H9 (cell line): ENCODE measurements around the gene TMA7B. TPM values are rescaled to one million over a fixed set of nuclear protein-coding genes. Genes with fewer than 3 reads are reported as not detected.

Experiments
- DNase-seq: peaks from one replicate; pipeline ENCODE4 v3.0.0-alpha.2; 2017
- H2AFZ ChIP-seq: one replicate; pipeline ENCODE4 v1.6.1; 2013; ENCODE audit warnings: mild to moderate bottlenecking, low read length, control low read depth, moderate library complexity
- H2AK5ac ChIP-seq: 2 replicates; pipeline ENCODE4 v1.6.1; 2013; ENCODE audit warnings: low read length, control low read depth, mixed read lengths; ENCODE audit not compliant: insufficient read length
- H2BK120ac ChIP-seq: one replicate; pipeline ENCODE4 v1.6.1; 2013; ENCODE audit warnings: low read depth, mild to moderate bottlenecking, low read length, control low read depth, inconsistent platforms; ENCODE audit not compliant: poor library complexity, severe bottlenecking
- H2BK12ac ChIP-seq: 2 replicates; pipeline ENCODE4 v1.6.1; 2013; ENCODE audit warnings: low read length, control low read depth, mixed read lengths, low read depth; ENCODE audit not compliant: insufficient read length
- H2BK15ac ChIP-seq: 2 replicates; pipeline ENCODE4 v1.6.1; 2013; ENCODE audit warnings: low read depth, low read length, control low read depth
- H2BK20ac ChIP-seq: one replicate; pipeline ENCODE4 v1.6.1; 2013; ENCODE audit warnings: low read depth, mild to moderate bottlenecking, low read length, control low read depth, inconsistent platforms; ENCODE audit not compliant: poor library complexity, severe bottlenecking
- H2BK5ac ChIP-seq: 2 replicates; pipeline ENCODE4 v1.6.1; 2013; ENCODE audit warnings: low read length, control low read depth, mixed read lengths; ENCODE audit not compliant: insufficient read length
- H3K14ac ChIP-seq: 2 replicates; pipeline ENCODE4 v1.6.1; 2013; ENCODE audit warnings: low read length, control low read depth; ENCODE audit not compliant: insufficient read depth
- H3K18ac ChIP-seq: 2 replicates; pipeline ENCODE4 v1.6.1; 2013; ENCODE audit warnings: low read depth, mild to moderate bottlenecking, mixed read lengths, low read length, control low read depth; ENCODE audit not compliant: insufficient read length
- H3K23ac ChIP-seq: 2 replicates; pipeline ENCODE4 v1.6.1; 2013; ENCODE audit warnings: low read length, control low read depth, mixed read lengths, low read depth; ENCODE audit not compliant: insufficient read length
- H3K23me2 ChIP-seq: 2 replicates; pipeline ENCODE4 v1.6.1; 2013; ENCODE audit warnings: low read depth, mild to moderate bottlenecking, mixed read lengths, low read length, control low read depth; ENCODE audit not compliant: insufficient read length, poor library complexity, severe bottlenecking
- H3K27ac ChIP-seq: 2 replicates; pipeline ENCODE4 v1.5.1; 2013; ENCODE audit warnings: low read length, control low read depth, mixed read lengths, low read depth; ENCODE audit not compliant: insufficient read length
- H3K27me3 ChIP-seq: 2 replicates; pipeline ENCODE4 v1.6.1; 2013; ENCODE audit warnings: low read length, control low read depth, inconsistent platforms; ENCODE audit not compliant: insufficient read depth
- H3K4ac ChIP-seq: 2 replicates; pipeline ENCODE4 v1.6.1; 2013; ENCODE audit warnings: low read depth, mild to moderate bottlenecking, control low read depth, inconsistent platforms, low read length, moderate library complexity
- H3K4me1 ChIP-seq: 2 replicates; pipeline ENCODE4 v1.6.1; 2013; ENCODE audit warnings: low read length, control low read depth, inconsistent platforms; ENCODE audit not compliant: insufficient read depth
- H3K4me2 ChIP-seq: 2 replicates; pipeline ENCODE4 v1.6.1; 2013; ENCODE audit warnings: low read length, control low read depth, mixed read lengths; ENCODE audit not compliant: insufficient read length, insufficient read depth
- H3K56ac ChIP-seq: 2 replicates; pipeline ENCODE4 v1.6.1; 2013; ENCODE audit warnings: low read depth, mild to moderate bottlenecking, mixed read lengths, low read length, control low read depth; ENCODE audit not compliant: insufficient read length
- H3K79me1 ChIP-seq: 2 replicates; pipeline ENCODE4 v1.6.1; 2013; ENCODE audit warnings: low read depth, mild to moderate bottlenecking, moderate library complexity, low read length, control low read depth, inconsistent platforms; ENCODE audit not compliant: insufficient read depth, poor library complexity, severe bottlenecking
- H3K79me2 ChIP-seq: 2 replicates; pipeline ENCODE4 v1.6.1; 2013; ENCODE audit warnings: low read length, control low read depth, inconsistent platforms; ENCODE audit not compliant: insufficient read depth
- H3K9ac ChIP-seq: 2 replicates; pipeline ENCODE4 v1.6.1; 2013; ENCODE audit warnings: low read length, control low read depth, mixed read lengths; ENCODE audit not compliant: insufficient read length; ENCODE audit errors: extremely low read depth
- H3K9me3 ChIP-seq: one replicate; pipeline ENCODE4 v1.6.1; 2013; ENCODE audit warnings: low read depth, low read length, inconsistent platforms; ENCODE audit not compliant: control insufficient read depth
- H3T11ph ChIP-seq: one replicate; pipeline ENCODE4 v1.6.1; 2013; ENCODE audit warnings: mild to moderate bottlenecking, low read length, control low read depth, inconsistent platforms
- H4K20me1 ChIP-seq: one replicate; pipeline ENCODE4 v1.6.1; 2013; ENCODE audit not compliant: control insufficient read depth, insufficient read length, insufficient read depth
- H4K5ac ChIP-seq: 2 replicates; pipeline ENCODE4 v1.6.1; 2013; ENCODE audit warnings: low read depth, mild to moderate bottlenecking, mixed read lengths, low read length, control low read depth; ENCODE audit not compliant: insufficient read length
- H4K8ac ChIP-seq: replicated peaks from 2 replicates; pipeline ENCODE4 v1.6.1; 2013; ENCODE audit warnings: low read length, control low read depth, mixed read lengths, low read depth; ENCODE audit not compliant: insufficient read length
- H4K91ac ChIP-seq: 2 replicates; pipeline ENCODE4 v1.6.1; 2013; ENCODE audit warnings: low read depth, mild to moderate bottlenecking, moderate library complexity, mixed read lengths, low read length, control low read depth; ENCODE audit not compliant: insufficient read length
- H3K27ac Mint-ChIP-seq, 3 experiments: 2 replicates in 2 of 3; 3 replicates in 1 of 3; pipeline ENCODE4 v1.8.0; 2020 to 2021; ENCODE audit warnings: mixed read lengths in 3 of 3, mild to moderate bottlenecking in 1 of 3, moderate library complexity in 1 of 3
- H3K27me3 Mint-ChIP-seq: 2 replicates; pipeline ENCODE4 v1.8.0; 2021; ENCODE audit warnings: low read depth, mild to moderate bottlenecking, moderate library complexity, mixed read lengths
- H3K36me3 Mint-ChIP-seq, 3 experiments: 2 replicates in 2 of 3; 3 replicates in 1 of 3; pipeline ENCODE4 v1.8.0; 2020 to 2021; ENCODE audit warnings: low read depth in 3 of 3, mixed read lengths in 3 of 3; ENCODE audit not compliant: insufficient read depth in 1 of 3
- H3K4me1 Mint-ChIP-seq, 2 experiments: 2 replicates each; pipeline ENCODE4 v1.8.0; 2020; ENCODE audit warnings: mixed read lengths in 2 of 2
- H3K4me3 Mint-ChIP-seq, 2 experiments: 2 replicates in 1 of 2; 3 replicates in 1 of 2; pipeline ENCODE4 v1.8.0; 2020 to 2021; ENCODE audit warnings: mild to moderate bottlenecking in 2 of 2, mixed read lengths in 2 of 2, moderate library complexity in 1 of 2
- H3K9me3 Mint-ChIP-seq, 2 experiments: 2 replicates in 1 of 2; 3 replicates in 1 of 2; pipeline ENCODE4 v1.8.0; 2020; ENCODE audit warnings: mild to moderate bottlenecking in 2 of 2, mixed read lengths in 2 of 2, moderate library complexity in 1 of 2
- CTCF ChIP-seq: fragments of 200-600 bp; sonication (generic); conservative IDR thresholded peaks from 3 replicates; pipeline ENCODE4 v1.8.0; 2021; ENCODE audit warnings: antibody characterized with exemption, mild to moderate bottlenecking
- WGBS: extraction: QIAGEN DNeasy Blood & Tissue Kit; methylation state at CpG from one replicate; pipeline ENCODE4 v1.1.7; 2013; ENCODE audit warnings: missing lambda C conversion rate, low lambda C conversion rate, mixed read lengths; ENCODE audit not compliant: insufficient read length; ENCODE audit errors: extremely low coverage; 5-methylcytosine and 5-hydroxymethylcytosine counted together
- total RNA-seq: library from RNA; stranded (reverse); gene quantifications from 2 replicates; pipeline ENCODE4 v1.2.1, GENCODE V29; 2021

TMA7B gene
- total RNA-seq, 1 experiment from 2014 or later = not detected

GRCh38 chr22:39997939-39998726, 37.9 kb downstream of the TMA7B start:
- Histone ChIP-seq H3K23ac (no peak overlapping the region), H3K9me3 (no peaks in the 10 kb centered on the region), H2BK15ac (no peak overlapping the region), H3K79me2 (peaks cover 9% of the 10 kb centered on the region; the same call in 1 of the 2 replicates), H4K20me1 (no peaks in the 10 kb centered on the region), H2AFZ (no peak overlapping the region), H2BK5ac (no peak overlapping the region), H4K5ac (no peak overlapping the region), H3K14ac (no peak overlapping the region), H2BK20ac (no peak overlapping the region), H3K18ac (no peak overlapping the region), H2BK12ac (no peak overlapping the region), H3K9ac (no peak overlapping the region), H3K27me3 (no peaks in the 10 kb centered on the region), H3K4me2 (peak overlapping the region; percentile 11), H3K23me2 (peaks cover 13% of the 10 kb centered on the region), H2BK120ac (no peak overlapping the region), H3K4ac (no peak overlapping the region), H3T11ph (no peak overlapping the region), H3K79me1 (peaks cover 6% of the 10 kb centered on the region), H3K27ac (no peak overlapping the region), H4K91ac (no peak overlapping the region), H4K8ac (no peak overlapping the region), H3K56ac (no peak overlapping the region), H3K4me1 (peaks cover 19% of the 10 kb centered on the region), H2AK5ac (no peak overlapping the region)
- no peak for TF ChIP-seq CTCF
- no peaks in the 10 kb centered on the region for H3K9me3 Mint-ChIP-seq
- H3K4me3 Mint-ChIP-seq = peak overlapping the region; percentile 51 to 70
- H3K36me3 Mint-ChIP-seq = peaks cover 10 to 14% (median 11%) of the 10 kb centered on the region in 3 experiments; a peak in 6 of 7 replicates
- H3K4me1 Mint-ChIP-seq = peaks cover 77 to 81% of the 10 kb centered on the region in 2 experiments
- H3K27me3 Mint-ChIP-seq = peaks cover 15% of the 10 kb centered on the region
- peak; percentile 85 for DNase-seq
- WGBS = no CpG with 5 or more reads among the region's 11 CpGs
- H3K27ac Mint-ChIP-seq = peak overlapping the region; percentile 93 to 95 (median 93)
